Esophagus muscularis mucosa (tissue), 4 donors: ENCODE data around the gene SCRN2. TPM values are rescaled to one million over a fixed set of nuclear protein-coding genes. Genes with fewer than 3 reads are reported as not detected.

Experiments used
- DNase-seq: peaks from one replicate; pipeline ENCODE4 v3.0.0-alpha.2; 2017; ENCODE audit errors: extremely low spot score
- H3K27ac ChIP-seq, 4 donors: fragments of 200-600 bp; sonication (generic); replicated peaks in 1 of 4; 1 replicate in 3 of 4; 2 replicates in 1 of 4; pipeline ENCODE4 v1.5.1; 2016 to 2019; ENCODE audit warnings: mild to moderate bottlenecking in 1 of 4
- H3K27me3 ChIP-seq, 4 donors: fragments of 200-600 bp; sonication (generic); one replicate each; pipeline versions ENCODE4 v1.5.1 to v1.6.0; 2016 to 2019
- H3K36me3 ChIP-seq, 4 donors: fragments of 200-600 bp; sonication (generic); one replicate each; pipeline ENCODE4 v1.5.1; 2016 to 2019
- H3K4me1 ChIP-seq, 4 donors: fragments of 200-600 bp; sonication (generic); one replicate each; pipeline ENCODE4 v1.5.1; 2016 to 2019
- H3K4me3 ChIP-seq, 4 donors: fragments of 200-600 bp; sonication (generic); 1 replicate in 2 of 4; 2 replicates in 2 of 4; pipeline ENCODE4 v1.5.1; 2016 to 2019; ENCODE audit warnings: mild to moderate bottlenecking in 4 of 4, moderate library complexity in 1 of 4
- H3K9me3 ChIP-seq, 4 donors: fragments of 200-600 bp; sonication (generic); 1 replicate in 3 of 4; 2 replicates in 1 of 4; pipeline ENCODE4 v1.5.1; 2016 to 2019
- CTCF ChIP-seq, 3 experiments: fragments of 200-600 bp in 2 of 3; fragments of 450-650 bp in 1 of 3; sonication (generic) in 2 of 3; IDR thresholded peaks; one replicate each; pipeline ENCODE4 v1.5.1; 2017 to 2019; ENCODE audit warnings: antibody characterized with exemption in 3 of 3, mild to moderate bottlenecking in 2 of 3, moderate library complexity in 1 of 3
- EP300 ChIP-seq: sonication (generic); formaldehyde crosslinking; IDR thresholded peaks from one replicate; pipeline ENCODE4 v1.6.1; 2017; ENCODE audit warnings: antibody characterized with exemption
- POLR2A ChIP-seq: fragments of 450-650 bp; IDR thresholded peaks from one replicate; pipeline ENCODE4 v1.6.1; 2017; ENCODE audit warnings: antibody characterized with exemption, moderate library complexity, mild to moderate bottlenecking, low read depth
- POLR2AphosphoS5 ChIP-seq, 2 donors: sonication (generic); formaldehyde crosslinking; IDR thresholded peaks; one replicate each; pipeline ENCODE4 v1.6.1; 2017; ENCODE audit warnings: antibody characterized with exemption in 2 of 2
- whole genome bisulfite sequencing: methylation state at CpG from one replicate; pipeline ENCODE4 v1.1.5; 2018; 5-methylcytosine and 5-hydroxymethylcytosine counted together
- intact Hi-C: fragments of 100-400 bp; cut with DNase I; formaldehyde crosslinking; loops from one replicate; pipeline ENCODE4 v1.15.1; 2023
- total RNA-seq, 4 donors: library from RNA; depleted of rRNA; stranded (reverse); fragments of >200 nt; gene quantifications; one replicate each; pipeline versions ENCODE4 v1.1.0 to v1.2.1, GENCODE V29; 2016

Gene SCRN2
- total RNA-seq, 4 donors from 2014 or later, result 9.6 to 34.0 (median 23.1) TPM

GRCh38 chr17:47807421-47807820, 33.7 kb downstream of the SCRN2 start:
- peaks cover 0 to 13% (median 0%) of the 10 kb centered on the region in 4 donors for H3K27me3 ChIP-seq
- H3K9me3 ChIP-seq, result no peaks in the 10 kb centered on the region
- no peak overlapping the region for H3K4me3 ChIP-seq
- H3K36me3 ChIP-seq, result peaks cover 0 to 49% (median 43%) of the 10 kb centered on the region in 4 donors
- H3K27ac ChIP-seq, result no peak overlapping the region
- peaks cover 0 to 16% (median 0%) of the 10 kb centered on the region in 4 donors for H3K4me1 ChIP-seq
- no peak for TF ChIP-seq EP300
- no peak for TF ChIP-seq POLR2A
- no peak for TF ChIP-seq CTCF (IDR thresholded peaks at IDR 0.05)
- no peak for TF ChIP-seq POLR2AphosphoS5 (IDR thresholded peaks at IDR 0.05)
- WGBS, result 96% methylated on average over 10 of the region's 11 CpGs
- intact Hi-C loops, result loop anchor here (10.0 kb wide), 1 partner anchor 143 kb away; no protein-coding TSS in a partner anchor
- DNase-seq, result no peak

GRCh38 chr17:47806913-47807255, 34.2 kb downstream of the SCRN2 start:
- 84% methylated on average over 9 of the region's 9 CpGs for WGBS
- peaks cover 0 to 43% (median 39%) of the 10 kb centered on the region in 4 donors for H3K36me3 ChIP-seq
- H3K4me3 ChIP-seq, result no peak overlapping the region
- DNase-seq, result no peak
- H3K4me1 ChIP-seq, result peaks cover 0 to 16% (median 0%) of the 10 kb centered on the region in 4 donors
- H3K27me3 ChIP-seq, result peaks cover 0 to 19% (median 0%) of the 10 kb centered on the region in 4 donors
- intact Hi-C loops, result loop anchor here (10.0 kb wide), 1 partner anchor 142 kb away; no protein-coding TSS in a partner anchor
- H3K27ac ChIP-seq, result no peak overlapping the region
- no peaks in the 10 kb centered on the region for H3K9me3 ChIP-seq
- no peak for TF ChIP-seq POLR2A
- no peak for TF ChIP-seq CTCF (IDR thresholded peaks at IDR 0.05)
- TF ChIP-seq EP300, result no peak

- no peak for DNase-seq
- intact Hi-C loops, result loop anchor here (10.0 kb wide), 1 partner anchor 141 kb away; no protein-coding TSS in a partner anchor
- Histone ChIP-seq H3K27me3 (peaks cover 0 to 22% (median 0%) of the 10 kb centered on the region in 4 donors), H3K27ac (no peak overlapping the region), H3K9me3 (no peaks in the 10 kb centered on the region), H3K4me1 (peaks cover 0 to 13% (median 0%) of the 10 kb centered on the region in 4 donors), H3K4me3 (no peak overlapping the region), H3K36me3 (peaks cover 0 to 39% (median 39%) of the 10 kb centered on the region in 4 donors)
- WGBS, result 77% methylated on average over 13 of the region's 16 CpGs
- TF ChIP-seq POLR2A, result no peak
- no peak for TF ChIP-seq CTCF (IDR thresholded peaks at IDR 0.05)
- no peak for TF ChIP-seq EP300
- no peak for TF ChIP-seq POLR2AphosphoS5 (IDR thresholded peaks at IDR 0.05)
Observed at GRCh38 chr17:47806026-47806912, 34.8 kb downstream of the SCRN2 start.

GRCh38 chr17:47804461-47804860, 36.6 kb downstream of the SCRN2 start:
- H3K9me3 ChIP-seq, result no peaks in the 10 kb centered on the region
- no peak overlapping the region for H3K27ac ChIP-seq
- no peak for DNase-seq
- intact Hi-C loops, result loop anchor here (10.0 kb wide), 1 partner anchor 140 kb away; no protein-coding TSS in a partner anchor
- H3K27me3 ChIP-seq, result peaks cover 0 to 22% (median 0%) of the 10 kb centered on the region in 4 donors
- peaks cover 0 to 29% (median 26%) of the 10 kb centered on the region in 4 donors for H3K36me3 ChIP-seq
- no peaks in the 10 kb centered on the region for H3K4me1 ChIP-seq
- WGBS, result 63% methylated on average over 3 of the region's 3 CpGs
- H3K4me3 ChIP-seq, result no peak overlapping the region
- TF ChIP-seq POLR2A (no peak), POLR2AphosphoS5 (IDR thresholded peaks at IDR 0.05) (no peak), CTCF (IDR thresholded peaks at IDR 0.05) (no peak), EP300 (no peak)
